NCI-H774 (cell line): ENCODE measurements around the gene FAXC.
A peak's percentile ranks its signal among the peaks of the same experiment; 100 is the strongest.
"Not testable (repeated sequence)": the region's sequence is repeated elsewhere in the genome, so short reads cannot be mapped to it uniquely, and the experiment has no call there.

Experiments
- DNase-seq: peaks from one replicate; lab custom pipeline; 2025; lab: John Stamatoyannopoulos, UW

FAXC gene

DNA sequence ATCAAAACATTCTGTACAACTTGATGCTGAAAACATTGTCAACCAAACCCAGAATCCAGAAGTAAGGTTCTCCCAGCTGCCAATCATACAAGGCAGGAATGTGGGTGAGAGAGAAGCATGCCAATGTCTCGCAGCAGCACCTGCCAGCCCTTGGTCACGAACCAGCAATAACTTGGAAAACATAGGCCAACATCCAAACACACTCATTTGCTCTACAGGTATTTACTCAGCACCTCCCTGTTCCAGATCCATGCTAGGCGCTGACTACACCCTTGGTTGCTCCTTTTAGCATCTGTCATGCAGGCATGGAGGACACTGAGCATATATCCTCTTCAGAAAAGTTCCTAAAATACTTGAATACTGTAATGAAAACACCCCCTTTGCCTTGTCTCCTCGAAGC is 63.6 kb downstream of the FAXC start:
- peak; percentile 91 for DNase-seq

DNA sequence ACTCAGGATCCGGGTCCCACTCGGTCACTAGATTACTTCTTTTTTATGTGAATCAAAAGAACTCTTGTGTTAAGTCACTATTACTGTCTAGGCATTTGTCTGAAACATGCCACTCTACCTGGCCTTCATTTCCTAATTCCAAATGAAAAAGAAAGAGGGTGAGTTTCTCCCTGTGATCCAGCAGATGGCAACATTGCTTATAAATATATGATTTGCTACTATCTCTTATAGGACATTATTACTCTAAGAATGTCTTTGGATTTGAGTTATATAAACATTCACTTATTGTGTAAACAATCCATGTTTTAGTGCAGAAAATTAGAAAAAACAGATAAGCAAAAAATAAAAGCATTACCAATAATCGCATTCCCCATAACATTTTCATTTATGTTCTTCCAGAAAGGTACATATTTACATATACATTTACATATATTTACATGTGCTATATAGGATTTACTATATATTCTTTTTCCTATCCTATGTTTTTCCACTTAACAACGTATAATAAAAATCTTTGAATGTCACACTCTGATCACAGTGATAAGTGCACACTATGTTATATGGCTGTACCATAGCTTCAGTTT is 66.9 kb downstream of the FAXC start:
- peak; percentile 27 for DNase-seq

GRCh38 chr6:99276747-99277146 is 72.7 kb downstream of the FAXC start:
- no peak for DNase-seq

GRCh38 chr6:99270826-99271225 is 78.6 kb downstream of the FAXC start:
- DNase-seq = no peak

DNA sequence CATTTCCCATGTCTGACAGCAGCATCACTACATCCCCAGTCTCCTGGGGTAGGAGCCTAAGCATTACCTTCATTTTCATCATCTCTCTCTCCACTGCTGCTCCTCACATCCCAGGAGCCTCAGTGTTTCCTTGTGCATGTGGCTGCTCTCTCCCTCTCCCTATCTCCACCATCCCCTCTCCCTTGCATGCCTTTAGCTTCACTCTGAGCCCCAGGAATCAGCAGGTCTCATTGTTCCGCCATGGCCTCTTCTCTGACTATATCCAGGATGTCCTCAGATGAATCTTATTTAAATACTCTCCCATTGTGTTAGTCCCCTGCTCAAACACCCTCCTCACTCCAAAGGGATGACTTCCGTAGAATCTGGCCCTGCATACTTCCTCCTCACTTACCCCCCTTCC is 79.4 kb downstream of the FAXC start:
- no peak for DNase-seq

- no peak for DNase-seq
Measured at GRCh38 chr6:99269207-99269606, 80.3 kb downstream of the FAXC start.

GRCh38 chr6:99266996-99267395 is 82.5 kb downstream of the FAXC start:
- DNase-seq = not testable (repeated sequence)

GRCh38 chr6:99265447-99265846 is 84.0 kb downstream of the FAXC start:
- DNase-seq = not testable (repeated sequence)

GRCh38 chr6:99254616-99255550 is 94.6 kb downstream of the FAXC start:
- no peak for DNase-seq

DNA sequence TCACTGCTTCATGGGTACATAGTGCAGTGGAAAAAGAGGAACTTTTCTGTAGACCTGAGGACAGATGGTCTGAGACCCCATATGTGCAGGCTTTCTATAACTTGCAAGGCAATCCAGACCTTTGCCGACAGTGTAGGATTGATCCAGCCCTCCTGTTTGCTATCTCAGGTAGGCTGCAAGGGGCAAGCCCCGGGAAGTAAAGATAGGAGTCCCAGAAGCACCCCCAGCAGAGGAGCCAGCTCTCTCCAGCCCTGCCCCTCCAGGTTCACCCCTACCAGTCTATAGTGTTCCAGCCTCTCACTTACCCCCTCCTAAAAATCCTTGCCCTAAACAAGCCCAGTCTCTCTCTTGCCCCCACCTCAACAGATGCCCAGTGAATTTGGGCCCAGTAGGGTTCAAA is 96.2 kb downstream of the FAXC start:
- no peak for DNase-seq

GRCh38 chr6:99252421-99252820 is 97.1 kb downstream of the FAXC start:
- DNase-seq = no peak

GRCh38 chr6:99250476-99250875 is 99.0 kb downstream of the FAXC start:
- DNase-seq = no peak

DNA sequence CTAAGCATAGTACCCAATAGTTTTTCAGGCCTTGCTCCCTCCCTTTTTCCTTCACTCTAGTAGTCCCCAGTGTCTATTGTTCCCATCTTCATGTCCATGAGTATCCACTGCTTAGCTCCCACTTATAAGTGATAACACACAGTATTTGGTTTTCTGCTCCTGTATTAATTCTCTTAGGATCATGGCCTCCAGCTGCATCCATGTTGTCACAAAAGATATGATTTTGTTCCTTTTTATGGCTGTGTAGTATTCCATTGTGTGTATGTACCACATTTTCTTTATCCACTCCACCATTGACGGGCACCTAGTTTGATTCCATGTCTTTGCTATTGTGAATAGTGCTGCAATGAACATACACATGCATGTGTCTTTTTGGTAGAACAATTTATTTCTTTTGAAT is 102.9 kb downstream of the FAXC start:
- no peak for DNase-seq

DNA sequence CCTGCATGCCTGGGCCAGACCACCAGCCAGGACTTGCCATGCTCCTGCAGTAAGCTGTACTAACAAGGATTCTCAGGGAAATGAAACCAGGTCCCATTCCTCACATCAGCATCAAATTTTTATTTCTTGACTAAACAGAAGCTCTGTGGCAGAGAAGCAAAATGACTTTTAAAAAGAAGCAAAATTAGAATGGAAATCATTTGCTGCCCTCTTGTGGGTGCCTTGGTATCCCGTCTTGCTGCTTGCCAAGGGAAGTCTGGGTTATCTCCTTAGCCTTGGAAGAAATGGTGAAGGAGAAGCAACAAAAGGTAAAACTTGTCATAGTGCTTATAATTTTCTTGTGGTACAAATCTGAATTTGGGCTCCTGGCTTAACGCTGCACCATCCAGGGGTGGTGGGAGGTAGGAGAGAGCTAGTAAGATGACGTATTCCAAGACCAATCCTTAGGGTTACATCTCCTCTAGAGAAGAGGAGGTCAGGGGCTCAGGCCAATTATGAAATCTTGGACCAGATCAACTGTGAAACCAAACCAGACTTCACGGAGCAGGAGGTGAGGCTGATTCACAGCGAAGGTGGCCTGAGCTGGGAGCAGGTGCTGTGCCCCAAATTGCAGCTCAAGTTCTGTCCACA is 107.5 kb downstream of the FAXC start:
- DNase-seq = peak; percentile 15

- DNase-seq = no peak
Measured at GRCh38 chr6:99236010-99236409, 113.5 kb downstream of the FAXC start.

- DNase-seq = no peak
Measured at GRCh38 chr6:99233219-99233618, 116.3 kb downstream of the FAXC start.

DNA sequence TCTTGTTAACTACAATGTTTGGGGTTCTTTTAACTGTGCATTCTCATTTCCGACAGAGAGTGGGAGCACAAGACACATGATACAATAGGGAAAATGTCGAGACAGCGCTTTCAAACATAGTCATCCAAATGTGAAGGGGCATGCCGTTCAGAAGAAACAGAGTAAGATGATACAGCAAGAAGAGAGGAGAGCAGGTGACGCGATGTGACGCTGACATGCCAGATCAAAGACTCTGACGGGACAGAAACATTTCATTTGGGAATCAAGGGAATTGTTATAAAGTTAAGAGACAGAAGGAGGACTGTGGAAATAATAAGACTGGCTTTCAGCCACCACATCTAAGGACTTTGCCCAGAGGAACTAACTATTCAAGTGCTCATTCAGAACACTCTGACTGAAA is 117.4 kb downstream of the FAXC start:
- DNase-seq = no peak

DNA sequence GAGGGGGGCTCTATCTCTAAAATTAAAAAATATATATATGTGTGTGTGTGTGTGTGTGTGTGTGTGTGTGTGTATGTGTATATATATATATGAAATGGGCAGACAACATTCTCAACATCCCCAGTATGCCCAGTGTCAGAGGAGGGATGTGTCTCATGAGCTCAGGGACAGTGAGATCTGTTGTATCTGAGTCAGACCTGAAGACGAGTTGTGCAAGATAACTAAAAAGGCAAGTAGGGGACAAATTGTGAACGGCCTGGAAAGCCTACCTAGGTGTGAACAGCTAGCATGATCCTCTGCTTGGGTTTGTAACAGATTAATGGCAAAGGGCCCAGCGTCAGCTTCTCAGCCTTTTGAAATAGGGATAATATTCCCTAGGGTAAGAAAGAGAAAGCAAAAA is 124.3 kb downstream of the FAXC start:
- no peak for DNase-seq
